Right atrium auricular region (tissue), 2 donors: Measurements from ENCODE around the gene ATP6V1G2. TPM values are rescaled to one million over a fixed set of nuclear protein-coding genes. Genes with fewer than 3 reads are reported as not detected.

Experiments used
- DNase-seq: peaks from one replicate; pipeline ENCODE4 v3.0.0-alpha.2; 2019; ENCODE audit warnings: low spot score
- H3K27ac ChIP-seq, 2 donors: fragments of 200-600 bp; sonication (generic); 1 replicate in 1 of 2; 2 replicates in 1 of 2; pipeline ENCODE4 v1.5.1; 2016 to 2019
- H3K27me3 ChIP-seq, 2 donors: fragments of 200-600 bp; sonication (generic); one replicate each; pipeline versions ENCODE4 v1.5.1 to v1.6.0; 2017 to 2019
- H3K36me3 ChIP-seq: fragments of 200-600 bp; sonication (generic); one replicate; pipeline ENCODE4 v1.5.1; 2016
- H3K4me1 ChIP-seq, 2 donors: fragments of 200-600 bp; sonication (generic); one replicate each; pipeline versions ENCODE4 v1.5.1 to v1.6.0; 2017 to 2019
- H3K4me3 ChIP-seq, 2 donors: fragments of 200-600 bp; sonication (generic); 1 replicate in 1 of 2; 2 replicates in 1 of 2; pipeline ENCODE4 v1.5.1; 2017 to 2019; ENCODE audit warnings: mild to moderate bottlenecking in 1 of 2, moderate library complexity in 1 of 2
- H3K9me3 ChIP-seq, 2 donors: fragments of 200-600 bp; sonication (generic); one replicate each; pipeline ENCODE4 v1.5.1; 2019
- total RNA-seq, 2 donors: library from RNA; depleted of rRNA; stranded (reverse); fragments of >200 nt; gene quantifications; one replicate each; pipeline ENCODE4 v1.1.0, GENCODE V29; 2016
- TF ChIP-seq, protein P1 (sequence below), 2 donors: fragments of 200-600 bp; sonication (generic); IDR thresholded peaks; one replicate each; pipeline ENCODE4 v1.5.1; 2019; ENCODE audit warnings: antibody characterized with exemption in 2 of 2

Gene ATP6V1G2
- total RNA-seq, 2 donors from 2014 or later = 1.2 to 6.0 TPM

DNA sequence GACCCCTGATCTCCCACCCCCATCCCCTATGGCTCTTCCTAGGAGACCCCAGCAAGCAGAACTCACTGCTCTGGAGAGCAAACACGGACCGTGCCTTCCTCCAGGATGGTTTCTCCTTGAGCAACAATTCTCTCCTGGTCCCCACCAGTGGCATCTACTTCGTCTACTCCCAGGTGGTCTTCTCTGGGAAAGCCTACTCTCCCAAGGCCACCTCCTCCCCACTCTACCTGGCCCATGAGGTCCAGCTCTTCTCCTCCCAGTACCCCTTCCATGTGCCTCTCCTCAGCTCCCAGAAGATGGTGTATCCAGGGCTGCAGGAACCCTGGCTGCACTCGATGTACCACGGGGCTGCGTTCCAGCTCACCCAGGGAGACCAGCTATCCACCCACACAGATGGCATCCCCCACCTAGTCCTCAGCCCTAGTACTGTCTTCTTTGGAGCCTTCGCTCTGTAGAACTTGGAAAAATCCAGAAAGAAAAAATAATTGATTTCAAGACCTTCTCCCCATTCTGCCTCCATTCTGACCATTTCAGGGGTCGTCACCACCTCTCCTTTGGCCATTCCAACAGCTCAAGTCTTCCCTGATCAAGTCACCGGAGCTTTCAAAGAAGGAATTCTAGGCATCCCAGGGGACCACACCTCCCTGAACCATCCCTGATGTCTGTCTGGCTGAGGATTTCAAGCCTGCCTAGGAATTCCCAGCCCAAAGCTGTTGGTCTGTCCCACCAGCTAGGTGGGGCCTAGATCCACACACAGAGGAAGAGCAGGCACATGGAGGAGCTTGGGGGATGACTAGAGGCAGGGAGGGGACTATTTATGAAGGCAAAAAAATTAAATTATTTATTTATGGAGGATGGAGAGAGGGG lies 27.1 kb upstream of the ATP6V1G2 start:
- no peaks in the 10 kb centered on the region for H3K27me3 ChIP-seq
- H3K36me3 ChIP-seq = no peaks in the 10 kb centered on the region
- H3K9me3 ChIP-seq = no peaks in the 10 kb centered on the region
- no peak overlapping the region for H3K27ac ChIP-seq
- DNase-seq = no peak
- no peak overlapping the region for H3K4me3 ChIP-seq
- no peaks in the 10 kb centered on the region for H3K4me1 ChIP-seq
- TF ChIP-seq, protein P1, sequence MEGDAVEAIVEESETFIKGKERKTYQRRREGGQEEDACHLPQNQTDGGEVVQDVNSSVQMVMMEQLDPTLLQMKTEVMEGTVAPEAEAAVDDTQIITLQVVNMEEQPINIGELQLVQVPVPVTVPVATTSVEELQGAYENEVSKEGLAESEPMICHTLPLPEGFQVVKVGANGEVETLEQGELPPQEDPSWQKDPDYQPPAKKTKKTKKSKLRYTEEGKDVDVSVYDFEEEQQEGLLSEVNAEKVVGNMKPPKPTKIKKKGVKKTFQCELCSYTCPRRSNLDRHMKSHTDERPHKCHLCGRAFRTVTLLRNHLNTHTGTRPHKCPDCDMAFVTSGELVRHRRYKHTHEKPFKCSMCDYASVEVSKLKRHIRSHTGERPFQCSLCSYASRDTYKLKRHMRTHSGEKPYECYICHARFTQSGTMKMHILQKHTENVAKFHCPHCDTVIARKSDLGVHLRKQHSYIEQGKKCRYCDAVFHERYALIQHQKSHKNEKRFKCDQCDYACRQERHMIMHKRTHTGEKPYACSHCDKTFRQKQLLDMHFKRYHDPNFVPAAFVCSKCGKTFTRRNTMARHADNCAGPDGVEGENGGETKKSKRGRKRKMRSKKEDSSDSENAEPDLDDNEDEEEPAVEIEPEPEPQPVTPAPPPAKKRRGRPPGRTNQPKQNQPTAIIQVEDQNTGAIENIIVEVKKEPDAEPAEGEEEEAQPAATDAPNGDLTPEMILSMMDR (IDR thresholded peaks at IDR 0.05) = no peak

DNA sequence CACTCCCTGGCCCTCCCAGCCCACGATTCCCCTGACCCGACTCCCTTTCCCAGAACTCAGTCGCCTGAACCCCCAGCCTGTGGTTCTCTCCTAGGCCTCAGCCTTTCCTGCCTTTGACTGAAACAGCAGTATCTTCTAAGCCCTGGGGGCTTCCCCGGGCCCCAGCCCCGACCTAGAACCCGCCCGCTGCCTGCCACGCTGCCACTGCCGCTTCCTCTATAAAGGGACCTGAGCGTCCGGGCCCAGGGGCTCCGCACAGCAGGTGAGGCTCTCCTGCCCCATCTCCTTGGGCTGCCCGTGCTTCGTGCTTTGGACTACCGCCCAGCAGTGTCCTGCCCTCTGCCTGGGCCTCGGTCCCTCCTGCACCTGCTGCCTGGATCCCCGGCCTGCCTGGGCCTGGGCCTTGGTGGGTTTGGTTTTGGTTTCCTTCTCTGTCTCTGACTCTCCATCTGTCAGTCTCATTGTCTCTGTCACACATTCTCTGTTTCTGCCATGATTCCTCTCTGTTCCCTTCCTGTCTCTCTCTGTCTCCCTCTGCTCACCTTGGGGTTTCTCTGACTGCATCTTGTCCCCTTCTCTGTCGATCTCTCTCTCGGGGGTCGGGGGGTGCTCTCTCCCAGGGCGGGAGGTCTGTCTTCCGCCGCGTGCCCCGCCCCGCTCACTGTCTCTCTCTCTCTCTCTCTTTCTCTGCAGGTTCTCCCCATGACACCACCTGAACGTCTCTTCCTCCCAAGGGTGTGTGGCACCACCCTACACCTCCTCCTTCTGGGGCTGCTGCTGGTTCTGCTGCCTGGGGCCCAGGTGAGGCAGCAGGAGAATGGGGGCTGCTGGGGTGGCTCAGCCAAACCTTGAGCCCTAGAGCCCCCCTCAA lies 25.9 kb upstream of the ATP6V1G2 start, which contains the start of gene LTA:
TSS of gene LTA (plus strand) at position 249 of the 871 bp plus-strand sequence. CDS start at position 703, 454 bp downstream.
- no peak within 1 kb of the TSS for H3K27ac ChIP-seq
- H3K4me3 ChIP-seq = no peak within 1 kb of the TSS

GRCh38 chr6:31569861-31570536 lies 23.6 kb upstream of the ATP6V1G2 start:
- TF ChIP-seq, protein P1 (IDR thresholded peaks at IDR 0.05) = no peak
- Histone ChIP-seq H3K27me3 (no peaks in the 10 kb centered on the region), H3K4me3 (no peak overlapping the region), H3K9me3 (no peaks in the 10 kb centered on the region), H3K4me1 (no peaks in the 10 kb centered on the region), H3K27ac (no peak overlapping the region), H3K36me3 (no peaks in the 10 kb centered on the region)
- DNase-seq = no peak

More for the DNA sequence above, 25.9 kb upstream of the ATP6V1G2 start, which contains the start of gene LTA:
- Histone ChIP-seq H3K4me1 (no peaks in the 10 kb centered on the region), H3K27me3 (no peaks in the 10 kb centered on the region), H3K9me3 (no peaks in the 10 kb centered on the region), H3K36me3 (no peaks in the 10 kb centered on the region)
- DNase-seq = no peak
- TF ChIP-seq, protein P1 (IDR thresholded peaks at IDR 0.05) = no peak

GRCh38 chr6:31568537-31568961 lies 22.1 kb upstream of the ATP6V1G2 start:
- Histone ChIP-seq H3K27me3 (no peaks in the 10 kb centered on the region), H3K9me3 (no peaks in the 10 kb centered on the region), H3K4me1 (no peaks in the 10 kb centered on the region), H3K36me3 (no peaks in the 10 kb centered on the region), H3K27ac (no peak overlapping the region), H3K4me3 (no peak overlapping the region)
- TF ChIP-seq, protein P1 (IDR thresholded peaks at IDR 0.05) = no peak
- DNase-seq = no peak

GRCh38 chr6:31567531-31568370 lies 21.3 kb upstream of the ATP6V1G2 start:
- no peaks in the 10 kb centered on the region for H3K27me3 ChIP-seq
- no peaks in the 10 kb centered on the region for H3K36me3 ChIP-seq
- DNase-seq = no peak
- no peak overlapping the region for H3K27ac ChIP-seq
- TF ChIP-seq, protein P1 (IDR thresholded peaks at IDR 0.05) = no peak
- H3K4me1 ChIP-seq = no peaks in the 10 kb centered on the region
- no peaks in the 10 kb centered on the region for H3K9me3 ChIP-seq
- H3K4me3 ChIP-seq = no peak overlapping the region
